HTERT RPE-1 (cell line): Measurements from ENCODE around the gene EDN2.

ENCODE experiments used
- in situ Hi-C: fragments of 300-500 bp; cut with MboI; formaldehyde crosslinking; loops from 4 replicates; pipeline ENCODE4 v1.14.3; 2020; ENCODE audit warnings: low sequenced_read_pairs

EDN2 gene

GRCh38 chr1:41442697-41443251 lies 41.7 kb downstream of the EDN2 start:
- in situ Hi-C loops, result no loop called here

GRCh38 chr1:41440321-41441085 lies 44.0 kb downstream of the EDN2 start:
- in situ Hi-C loops, result no loop called here

GRCh38 chr1:41439234-41439633 lies 45.2 kb downstream of the EDN2 start:
- in situ Hi-C loops, result no loop called here

- in situ Hi-C loops, result no loop called here
These were observed 45.8 kb downstream of the EDN2 start for GRCh38 chr1:41438711-41439110.

- in situ Hi-C loops, result no loop called here
These were observed 47.5 kb downstream of the EDN2 start for GRCh38 chr1:41437011-41437355.

- in situ Hi-C loops, result no loop called here
These were observed 48.0 kb downstream of the EDN2 start for GRCh38 chr1:41436281-41437010.

- in situ Hi-C loops, result no loop called here
These were observed 48.8 kb downstream of the EDN2 start for GRCh38 chr1:41435570-41436178.

GRCh38 chr1:41434748-41435449 lies 49.6 kb downstream of the EDN2 start:
- in situ Hi-C loops, result no loop called here

GRCh38 chr1:41434306-41434705 lies 50.2 kb downstream of the EDN2 start:
- in situ Hi-C loops, result no loop called here

- in situ Hi-C loops, result no loop called here
These were observed 51.0 kb downstream of the EDN2 start for GRCh38 chr1:41433501-41433900.

GRCh38 chr1:41432481-41433280 lies 51.8 kb downstream of the EDN2 start:
- in situ Hi-C loops, result no loop called here

GRCh38 chr1:41431490-41432350 lies 52.8 kb downstream of the EDN2 start:
- in situ Hi-C loops, result no loop called here

GRCh38 chr1:41430582-41430981 lies 53.9 kb downstream of the EDN2 start:
- in situ Hi-C loops, result no loop called here

- in situ Hi-C loops, result no loop called here
These were observed 54.4 kb downstream of the EDN2 start for GRCh38 chr1:41430069-41430468.

GRCh38 chr1:41429641-41430035 lies 54.8 kb downstream of the EDN2 start:
- in situ Hi-C loops, result no loop called here
